HEK293T (cell line): ENCODE results near the gene APLN.

Source experiments
- ARNT ChIP-seq: fragments of 450-650 bp; IDR thresholded peaks from 2 replicates; pipeline ENCODE4 v1.6.1; 2017; ENCODE audit warnings: mild to moderate bottlenecking
- ELF4 ChIP-seq: fragments of 450-650 bp; IDR thresholded peaks from 2 replicates; pipeline ENCODE4 v1.6.1; 2017; ENCODE audit warnings: antibody characterized with exemption
- FOXM1 ChIP-seq: fragments of 450-650 bp; IDR thresholded peaks from 2 replicates; pipeline ENCODE4 v1.6.1; 2017; ENCODE audit warnings: mild to moderate bottlenecking, borderline replicate concordance
- HDGF ChIP-seq: fragments of 450-650 bp; IDR thresholded peaks from 2 replicates; pipeline ENCODE4 v1.6.1; 2017; ENCODE audit warnings: antibody characterized with exemption, borderline replicate concordance

DNA sequence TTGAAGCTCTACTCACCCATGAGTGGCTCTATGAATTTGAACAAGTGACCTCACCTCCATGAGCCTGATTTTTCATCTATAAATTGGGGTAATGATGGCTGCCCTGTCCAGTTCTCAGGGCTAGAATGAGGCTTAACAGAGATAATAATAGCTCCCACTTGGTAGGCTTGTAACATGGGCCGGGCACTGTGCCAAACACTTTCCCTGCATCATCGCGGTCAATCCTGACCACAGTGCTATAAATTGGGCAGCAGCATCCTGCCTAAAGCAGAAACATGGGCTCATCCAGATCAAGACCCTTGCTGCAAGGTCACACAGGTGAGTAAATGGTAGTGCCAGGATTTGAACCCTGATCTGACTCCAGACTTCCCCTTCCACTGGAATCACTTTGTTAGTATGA lies 12.8 kb downstream of the APLN start:
- TF ChIP-seq FOXM1 (no peak), ARNT (no peak), ELF4 (no peak), HDGF (no peak)
